ENCODE results near the gene CFAP65. TPM values are rescaled to one million over a fixed set of nuclear protein-coding genes. Genes with fewer than 3 reads are reported as not detected.

Gene CFAP65
- total RNA-seq, 1 experiment from 2014 or later: 0.33 TPM

DNA sequence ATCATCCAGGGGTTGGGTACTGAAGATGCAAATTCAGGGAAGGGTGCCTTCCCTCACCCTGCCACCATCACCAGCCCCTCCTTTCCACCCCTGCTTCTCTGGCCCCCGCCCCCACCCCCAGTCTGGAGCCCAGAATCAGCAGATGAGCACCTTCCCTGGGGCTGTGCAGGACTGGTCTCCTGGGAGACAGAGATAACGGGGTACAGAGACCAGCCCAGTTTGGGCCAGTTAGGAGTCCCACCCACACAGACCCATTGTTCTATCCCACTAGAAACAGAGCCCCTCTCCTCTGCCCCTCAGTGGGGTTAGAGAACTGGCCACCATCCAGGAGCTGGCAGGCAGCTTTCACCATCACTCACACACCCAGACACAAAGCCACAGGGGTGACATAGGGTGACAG, 43.6 kb downstream of the CFAP65 start:
- in situ Hi-C loops (cut with HindIII; ENCODE audit: low pct_unique_long_range_greater_than_20kb, low sequenced_read_pairs): no loop called here
- CTCF ChIA-PET: no interaction called here
- POLR2A ChIA-PET: no interaction called here

DNA sequence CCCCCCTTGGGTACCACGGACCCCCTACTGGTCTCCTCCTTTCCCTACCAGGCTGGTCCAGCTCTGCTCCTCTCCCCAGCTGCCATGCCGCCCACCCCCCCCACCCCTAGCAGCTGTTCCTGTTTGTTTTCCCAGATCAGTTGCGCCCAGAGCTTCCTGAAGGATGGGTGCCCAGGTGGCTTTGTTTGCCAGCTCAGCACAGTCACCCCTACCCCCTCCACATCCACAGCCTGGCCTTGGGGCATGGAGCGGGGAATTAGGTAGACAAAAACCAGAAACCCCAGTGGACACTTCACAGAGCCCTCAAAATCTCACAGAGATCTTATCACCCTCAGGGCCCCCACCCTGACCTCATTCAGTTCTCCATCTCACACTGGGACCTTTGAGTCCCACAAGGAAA, 44.4 kb downstream of the CFAP65 start:
- Histone ChIP-seq H3K4me1 (ENCODE audit: control insufficient read depth, insufficient read depth, low read length) (peaks cover 4% of the 10 kb centered on the region; the same call in 1 of the 2 replicates), H3K9me3 (ENCODE audit: control insufficient read depth, insufficient read depth, low read depth, low read length) (no peaks in the 10 kb centered on the region), H3K27ac (ENCODE audit: low read length) (no peak overlapping the region), H3K27me3 (ENCODE audit: control insufficient read depth, insufficient read depth, low read length) (no peaks in the 10 kb centered on the region; the same call in 1 of the 2 replicates), H3K36me3 (ENCODE audit: control insufficient read depth, insufficient read depth, low read length) (no peaks in the 10 kb centered on the region), H3K4me3 (ENCODE audit: low read depth in 2 of 2, low read length in 2 of 2) (no peak overlapping the region)
- in situ Hi-C loops (cut with HindIII; ENCODE audit: low pct_unique_long_range_greater_than_20kb, low sequenced_read_pairs): no loop called here
- ATAC-seq: no peak
- ChIA-PET CTCF (interaction anchor here (1.5 to 3.3 kb wide), 2 partner anchors 10 to 16 kb away, joined by 7 to 20 read pairs; no protein-coding TSS in a partner anchor), POLR2A (no interaction called here)
- intact Hi-C loops (cut with micrococcal nuclease; ENCODE audit: unreplicated experiment): loop anchor here (10.0 kb wide), 1 partner anchor 158 kb away; no protein-coding TSS in a partner anchor
- TF ChIP-seq POLR2AphosphoS5 (IDR thresholded peaks at IDR 0.05; ENCODE audit: low read depth, low read length) (no peak), SIN3A (IDR thresholded peaks at IDR 0.05; ENCODE audit: borderline replicate concordance, insufficient read depth, low read depth, low read length) (no peak), TCF7L2 (IDR thresholded peaks at IDR 0.05; ENCODE audit: low read depth, low read length) (no peak)
- TF ChIP-seq, protein P1, sequence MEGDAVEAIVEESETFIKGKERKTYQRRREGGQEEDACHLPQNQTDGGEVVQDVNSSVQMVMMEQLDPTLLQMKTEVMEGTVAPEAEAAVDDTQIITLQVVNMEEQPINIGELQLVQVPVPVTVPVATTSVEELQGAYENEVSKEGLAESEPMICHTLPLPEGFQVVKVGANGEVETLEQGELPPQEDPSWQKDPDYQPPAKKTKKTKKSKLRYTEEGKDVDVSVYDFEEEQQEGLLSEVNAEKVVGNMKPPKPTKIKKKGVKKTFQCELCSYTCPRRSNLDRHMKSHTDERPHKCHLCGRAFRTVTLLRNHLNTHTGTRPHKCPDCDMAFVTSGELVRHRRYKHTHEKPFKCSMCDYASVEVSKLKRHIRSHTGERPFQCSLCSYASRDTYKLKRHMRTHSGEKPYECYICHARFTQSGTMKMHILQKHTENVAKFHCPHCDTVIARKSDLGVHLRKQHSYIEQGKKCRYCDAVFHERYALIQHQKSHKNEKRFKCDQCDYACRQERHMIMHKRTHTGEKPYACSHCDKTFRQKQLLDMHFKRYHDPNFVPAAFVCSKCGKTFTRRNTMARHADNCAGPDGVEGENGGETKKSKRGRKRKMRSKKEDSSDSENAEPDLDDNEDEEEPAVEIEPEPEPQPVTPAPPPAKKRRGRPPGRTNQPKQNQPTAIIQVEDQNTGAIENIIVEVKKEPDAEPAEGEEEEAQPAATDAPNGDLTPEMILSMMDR (IDR thresholded peaks at IDR 0.05): no peak
- TF ChIP-seq, protein P2, sequence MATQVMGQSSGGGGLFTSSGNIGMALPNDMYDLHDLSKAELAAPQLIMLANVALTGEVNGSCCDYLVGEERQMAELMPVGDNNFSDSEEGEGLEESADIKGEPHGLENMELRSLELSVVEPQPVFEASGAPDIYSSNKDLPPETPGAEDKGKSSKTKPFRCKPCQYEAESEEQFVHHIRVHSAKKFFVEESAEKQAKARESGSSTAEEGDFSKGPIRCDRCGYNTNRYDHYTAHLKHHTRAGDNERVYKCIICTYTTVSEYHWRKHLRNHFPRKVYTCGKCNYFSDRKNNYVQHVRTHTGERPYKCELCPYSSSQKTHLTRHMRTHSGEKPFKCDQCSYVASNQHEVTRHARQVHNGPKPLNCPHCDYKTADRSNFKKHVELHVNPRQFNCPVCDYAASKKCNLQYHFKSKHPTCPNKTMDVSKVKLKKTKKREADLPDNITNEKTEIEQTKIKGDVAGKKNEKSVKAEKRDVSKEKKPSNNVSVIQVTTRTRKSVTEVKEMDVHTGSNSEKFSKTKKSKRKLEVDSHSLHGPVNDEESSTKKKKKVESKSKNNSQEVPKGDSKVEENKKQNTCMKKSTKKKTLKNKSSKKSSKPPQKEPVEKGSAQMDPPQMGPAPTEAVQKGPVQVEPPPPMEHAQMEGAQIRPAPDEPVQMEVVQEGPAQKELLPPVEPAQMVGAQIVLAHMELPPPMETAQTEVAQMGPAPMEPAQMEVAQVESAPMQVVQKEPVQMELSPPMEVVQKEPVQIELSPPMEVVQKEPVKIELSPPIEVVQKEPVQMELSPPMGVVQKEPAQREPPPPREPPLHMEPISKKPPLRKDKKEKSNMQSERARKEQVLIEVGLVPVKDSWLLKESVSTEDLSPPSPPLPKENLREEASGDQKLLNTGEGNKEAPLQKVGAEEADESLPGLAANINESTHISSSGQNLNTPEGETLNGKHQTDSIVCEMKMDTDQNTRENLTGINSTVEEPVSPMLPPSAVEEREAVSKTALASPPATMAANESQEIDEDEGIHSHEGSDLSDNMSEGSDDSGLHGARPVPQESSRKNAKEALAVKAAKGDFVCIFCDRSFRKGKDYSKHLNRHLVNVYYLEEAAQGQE (IDR thresholded peaks at IDR 0.05; ENCODE audit: insufficient read depth in 1 of 2, low read depth in 2 of 2, low read length in 1 of 2): no peak
- no peak for DNase-seq (ENCODE audit: low read depth, low spot score)
- BruUV-seq (replicated peaks): no TSS peak

More for the DNA sequence above, 43.6 kb downstream of the CFAP65 start:
- no peaks in the 10 kb centered on the region for H3K9me3 ChIP-seq (ENCODE audit: control insufficient read depth, insufficient read depth, low read depth, low read length)
- DNase-seq (ENCODE audit: low read depth, low spot score): no peak
- ATAC-seq: no peak
- TF ChIP-seq TCF7L2 (IDR thresholded peaks at IDR 0.05; ENCODE audit: low read depth, low read length): no peak
- TF ChIP-seq, protein P1 (IDR thresholded peaks at IDR 0.05): no peak
- TF ChIP-seq, protein P2 (IDR thresholded peaks at IDR 0.05; ENCODE audit: insufficient read depth in 1 of 2, low read depth in 2 of 2, low read length in 1 of 2): no peak
- no peak for TF ChIP-seq POLR2AphosphoS5 (IDR thresholded peaks at IDR 0.05; ENCODE audit: low read depth, low read length)
- no peak for TF ChIP-seq SIN3A (IDR thresholded peaks at IDR 0.05; ENCODE audit: borderline replicate concordance, insufficient read depth, low read depth, low read length)
- H3K27me3 ChIP-seq (ENCODE audit: control insufficient read depth, insufficient read depth, low read length): peaks cover 2% of the 10 kb centered on the region; the same call in 1 of the 2 replicates
- no peak overlapping the region for H3K4me3 ChIP-seq (ENCODE audit: low read depth in 2 of 2, low read length in 2 of 2)
- no TSS peak for BruUV-seq (replicated peaks)
- intact Hi-C loops (cut with micrococcal nuclease; ENCODE audit: unreplicated experiment): loop anchor here (2.0 to 10.0 kb wide), 2 partner anchors 33 to 157 kb away; no protein-coding TSS in a partner anchor
- no peak overlapping the region for H3K27ac ChIP-seq (ENCODE audit: low read length)
- peaks cover 4% of the 10 kb centered on the region; the same call in 1 of the 2 replicates for H3K4me1 ChIP-seq (ENCODE audit: control insufficient read depth, insufficient read depth, low read length)
- no peaks in the 10 kb centered on the region for H3K36me3 ChIP-seq (ENCODE audit: control insufficient read depth, insufficient read depth, low read length)

Data from Panc1 (cell line).